Muscle of leg (tissue), 9 donors: ENCODE measurements around the gene CEACAM6. TPM values are rescaled to one million over a fixed set of nuclear protein-coding genes. Genes with fewer than 3 reads are reported as not detected.

Experiments
- polyA plus RNA-seq, 8 donors: library from polyadenylated mRNA; unstranded; fragments of 120-200 nt; gene quantifications; one replicate each; pipeline versions ENCODE4 v1.2.1 to v1.2.3, GENCODE V29; 2013; ENCODE audit warnings: inconsistent platforms in 1 of 8, low replicate concordance in 1 of 8; ENCODE audit not compliant: insufficient read length in 8 of 8, insufficient read depth in 1 of 8
- total RNA-seq: library from RNA; stranded (reverse); fragments of 120-200 nt; gene quantifications from one replicate; pipeline ENCODE4 v1.2.4, GENCODE V29; 2013

Gene CEACAM6
- total and polyA plus RNA-seq, 9 donors, result 0.04 to 0.70 (median 0.39) TPM

Other genes with a start within 250 kb of the CEACAM6 start
- 1.5 TPM for gene CEACAM21, start 179.4 kb upstream of the CEACAM6 start, total RNA-seq
- 1 to 10 TPM; 1.4 to 4.1 (median 1.9) TPM for gene CEACAM21, start 179.4 kb upstream of the CEACAM6 start, polyA plus RNA-seq
- not detected for gene CEACAM4, start 128.5 kb upstream of the CEACAM6 start, total RNA-seq
- under 1 TPM in 6 of 8 donors, not detected in 2; 0.10 to 0.35 (median 0.25) TPM for gene CEACAM4, start 128.5 kb upstream of the CEACAM6 start, polyA plus RNA-seq
- not detected for gene CEACAM7, start 67.3 kb upstream of the CEACAM6 start, total RNA-seq
- under 1 TPM in 1 of 8 donors, not detected in 7; 0.12 TPM for gene CEACAM7, start 67.3 kb upstream of the CEACAM6 start, polyA plus RNA-seq
- gene CEACAM5, start 46.9 kb upstream of the CEACAM6 start, total RNA-seq, result not detected
- gene CEACAM5, start 46.9 kb upstream of the CEACAM6 start, polyA plus RNA-seq, result 1 to 10 TPM in 1 of 8 donors, under 1 TPM in 3, not detected in 4; 0.05 to 2.0 (median 0.44) TPM
- gene CEACAM3, start 41.1 kb downstream of the CEACAM6 start, total RNA-seq, result 0.09 TPM
- under 1 TPM in 4 of 8 donors, not detected in 4; 0.12 to 0.34 (median 0.24) TPM for gene CEACAM3, start 41.1 kb downstream of the CEACAM6 start, polyA plus RNA-seq
- gene LYPD4, start 89.2 kb downstream of the CEACAM6 start, total RNA-seq, result not detected
- not detected for gene LYPD4, start 89.2 kb downstream of the CEACAM6 start, polyA plus RNA-seq
- gene DMRTC2, start 89.5 kb downstream of the CEACAM6 start, total RNA-seq, result not detected
- not detected for gene DMRTC2, start 89.5 kb downstream of the CEACAM6 start, polyA plus RNA-seq
- gene RPS19, start 104.7 kb downstream of the CEACAM6 start, total RNA-seq, result 4,411 TPM
- gene RPS19, start 104.7 kb downstream of the CEACAM6 start, polyA plus RNA-seq, result 1,000 to 10,000 TPM; 2,442 to 2,898 (median 2,547) TPM
- gene CD79A, start 121.7 kb downstream of the CEACAM6 start, total RNA-seq, result 0.49 TPM
- 1 to 10 TPM in 4 of 8 donors, under 1 TPM in 4; 0.75 to 1.8 (median 0.99) TPM for gene CD79A, start 121.7 kb downstream of the CEACAM6 start, polyA plus RNA-seq
- 17.2 TPM for gene ARHGEF1, start 127.7 kb downstream of the CEACAM6 start, total RNA-seq
- 10 to 100 TPM; 35.0 to 54.5 (median 48.0) TPM for gene ARHGEF1, start 127.7 kb downstream of the CEACAM6 start, polyA plus RNA-seq
- gene ERFL, start 172.9 kb downstream of the CEACAM6 start, total RNA-seq, result 0.04 TPM
- under 1 TPM; 0.07 to 0.31 (median 0.12) TPM for gene ERFL, start 172.9 kb downstream of the CEACAM6 start, polyA plus RNA-seq
- gene RABAC1, start 203.8 kb downstream of the CEACAM6 start, total RNA-seq, result 110 TPM
- gene RABAC1, start 203.8 kb downstream of the CEACAM6 start, polyA plus RNA-seq, result 100 to 1,000 TPM in 2 of 8 donors, 10 to 100 TPM in 6; 59.0 to 105 (median 82.7) TPM
- gene ATP1A3, start 238.7 kb downstream of the CEACAM6 start, total RNA-seq, result 0.18 TPM
- gene ATP1A3, start 238.7 kb downstream of the CEACAM6 start, polyA plus RNA-seq, result 1 to 10 TPM in 1 of 8 donors, under 1 TPM in 7; 0.49 to 1.2 (median 0.66) TPM